H9 (cell line): ENCODE measurements around the gene ZNF469. TPM values are rescaled to one million over a fixed set of nuclear protein-coding genes. Genes with fewer than 3 reads are reported as not detected.

ENCODE experiments used
- DNase-seq: peaks from one replicate; pipeline ENCODE4 v3.0.0-alpha.2; 2017
- H2AFZ ChIP-seq: one replicate; pipeline ENCODE4 v1.6.1; 2013; ENCODE audit warnings: mild to moderate bottlenecking, low read length, control low read depth, moderate library complexity
- H2AK5ac ChIP-seq: 2 replicates; pipeline ENCODE4 v1.6.1; 2013; ENCODE audit warnings: low read length, control low read depth, mixed read lengths; ENCODE audit not compliant: insufficient read length
- H2BK120ac ChIP-seq: one replicate; pipeline ENCODE4 v1.6.1; 2013; ENCODE audit warnings: low read depth, mild to moderate bottlenecking, low read length, control low read depth, inconsistent platforms; ENCODE audit not compliant: poor library complexity, severe bottlenecking
- H2BK12ac ChIP-seq: 2 replicates; pipeline ENCODE4 v1.6.1; 2013; ENCODE audit warnings: low read length, control low read depth, mixed read lengths, low read depth; ENCODE audit not compliant: insufficient read length
- H2BK15ac ChIP-seq: 2 replicates; pipeline ENCODE4 v1.6.1; 2013; ENCODE audit warnings: low read depth, low read length, control low read depth
- H2BK20ac ChIP-seq: one replicate; pipeline ENCODE4 v1.6.1; 2013; ENCODE audit warnings: low read depth, mild to moderate bottlenecking, low read length, control low read depth, inconsistent platforms; ENCODE audit not compliant: poor library complexity, severe bottlenecking
- H2BK5ac ChIP-seq: 2 replicates; pipeline ENCODE4 v1.6.1; 2013; ENCODE audit warnings: low read length, control low read depth, mixed read lengths; ENCODE audit not compliant: insufficient read length
- H3K14ac ChIP-seq: 2 replicates; pipeline ENCODE4 v1.6.1; 2013; ENCODE audit warnings: low read length, control low read depth; ENCODE audit not compliant: insufficient read depth
- H3K18ac ChIP-seq: 2 replicates; pipeline ENCODE4 v1.6.1; 2013; ENCODE audit warnings: low read depth, mild to moderate bottlenecking, mixed read lengths, low read length, control low read depth; ENCODE audit not compliant: insufficient read length
- H3K23ac ChIP-seq: 2 replicates; pipeline ENCODE4 v1.6.1; 2013; ENCODE audit warnings: low read length, control low read depth, mixed read lengths, low read depth; ENCODE audit not compliant: insufficient read length
- H3K23me2 ChIP-seq: 2 replicates; pipeline ENCODE4 v1.6.1; 2013; ENCODE audit warnings: low read depth, mild to moderate bottlenecking, mixed read lengths, low read length, control low read depth; ENCODE audit not compliant: insufficient read length, poor library complexity, severe bottlenecking
- H3K27ac ChIP-seq: 2 replicates; pipeline ENCODE4 v1.5.1; 2013; ENCODE audit warnings: low read length, control low read depth, mixed read lengths, low read depth; ENCODE audit not compliant: insufficient read length
- H3K27me3 ChIP-seq: 2 replicates; pipeline ENCODE4 v1.6.1; 2013; ENCODE audit warnings: low read length, control low read depth, inconsistent platforms; ENCODE audit not compliant: insufficient read depth
- H3K4ac ChIP-seq: 2 replicates; pipeline ENCODE4 v1.6.1; 2013; ENCODE audit warnings: low read depth, mild to moderate bottlenecking, control low read depth, inconsistent platforms, low read length, moderate library complexity
- H3K4me1 ChIP-seq: 2 replicates; pipeline ENCODE4 v1.6.1; 2013; ENCODE audit warnings: low read length, control low read depth, inconsistent platforms; ENCODE audit not compliant: insufficient read depth
- H3K4me2 ChIP-seq: 2 replicates; pipeline ENCODE4 v1.6.1; 2013; ENCODE audit warnings: low read length, control low read depth, mixed read lengths; ENCODE audit not compliant: insufficient read length, insufficient read depth
- H3K56ac ChIP-seq: 2 replicates; pipeline ENCODE4 v1.6.1; 2013; ENCODE audit warnings: low read depth, mild to moderate bottlenecking, mixed read lengths, low read length, control low read depth; ENCODE audit not compliant: insufficient read length
- H3K79me1 ChIP-seq: 2 replicates; pipeline ENCODE4 v1.6.1; 2013; ENCODE audit warnings: low read depth, mild to moderate bottlenecking, moderate library complexity, low read length, control low read depth, inconsistent platforms; ENCODE audit not compliant: insufficient read depth, poor library complexity, severe bottlenecking
- H3K79me2 ChIP-seq: 2 replicates; pipeline ENCODE4 v1.6.1; 2013; ENCODE audit warnings: low read length, control low read depth, inconsistent platforms; ENCODE audit not compliant: insufficient read depth
- H3K9ac ChIP-seq: 2 replicates; pipeline ENCODE4 v1.6.1; 2013; ENCODE audit warnings: low read length, control low read depth, mixed read lengths; ENCODE audit not compliant: insufficient read length; ENCODE audit errors: extremely low read depth
- H3K9me3 ChIP-seq: one replicate; pipeline ENCODE4 v1.6.1; 2013; ENCODE audit warnings: low read depth, low read length, inconsistent platforms; ENCODE audit not compliant: control insufficient read depth
- H3T11ph ChIP-seq: one replicate; pipeline ENCODE4 v1.6.1; 2013; ENCODE audit warnings: mild to moderate bottlenecking, low read length, control low read depth, inconsistent platforms
- H4K20me1 ChIP-seq: one replicate; pipeline ENCODE4 v1.6.1; 2013; ENCODE audit not compliant: control insufficient read depth, insufficient read length, insufficient read depth
- H4K5ac ChIP-seq: 2 replicates; pipeline ENCODE4 v1.6.1; 2013; ENCODE audit warnings: low read depth, mild to moderate bottlenecking, mixed read lengths, low read length, control low read depth; ENCODE audit not compliant: insufficient read length
- H4K8ac ChIP-seq: replicated peaks from 2 replicates; pipeline ENCODE4 v1.6.1; 2013; ENCODE audit warnings: low read length, control low read depth, mixed read lengths, low read depth; ENCODE audit not compliant: insufficient read length
- H4K91ac ChIP-seq: 2 replicates; pipeline ENCODE4 v1.6.1; 2013; ENCODE audit warnings: low read depth, mild to moderate bottlenecking, moderate library complexity, mixed read lengths, low read length, control low read depth; ENCODE audit not compliant: insufficient read length
- H3K27ac Mint-ChIP-seq, 3 experiments: 2 replicates in 2 of 3; 3 replicates in 1 of 3; pipeline ENCODE4 v1.8.0; 2020 to 2021; ENCODE audit warnings: mixed read lengths in 3 of 3, mild to moderate bottlenecking in 1 of 3, moderate library complexity in 1 of 3
- H3K27me3 Mint-ChIP-seq: 2 replicates; pipeline ENCODE4 v1.8.0; 2021; ENCODE audit warnings: low read depth, mild to moderate bottlenecking, moderate library complexity, mixed read lengths
- H3K36me3 Mint-ChIP-seq, 3 experiments: 2 replicates in 2 of 3; 3 replicates in 1 of 3; pipeline ENCODE4 v1.8.0; 2020 to 2021; ENCODE audit warnings: low read depth in 3 of 3, mixed read lengths in 3 of 3; ENCODE audit not compliant: insufficient read depth in 1 of 3
- H3K4me1 Mint-ChIP-seq, 2 experiments: 2 replicates each; pipeline ENCODE4 v1.8.0; 2020; ENCODE audit warnings: mixed read lengths in 2 of 2
- H3K4me3 Mint-ChIP-seq, 2 experiments: 2 replicates in 1 of 2; 3 replicates in 1 of 2; pipeline ENCODE4 v1.8.0; 2020 to 2021; ENCODE audit warnings: mild to moderate bottlenecking in 2 of 2, mixed read lengths in 2 of 2, moderate library complexity in 1 of 2
- H3K9me3 Mint-ChIP-seq, 2 experiments: 2 replicates in 1 of 2; 3 replicates in 1 of 2; pipeline ENCODE4 v1.8.0; 2020; ENCODE audit warnings: mild to moderate bottlenecking in 2 of 2, mixed read lengths in 2 of 2, moderate library complexity in 1 of 2
- WGBS: extraction: QIAGEN DNeasy Blood & Tissue Kit; methylation state at CpG from one replicate; pipeline ENCODE4 v1.1.7; 2013; ENCODE audit warnings: missing lambda C conversion rate, low lambda C conversion rate, mixed read lengths; ENCODE audit not compliant: insufficient read length; ENCODE audit errors: extremely low coverage; 5-methylcytosine and 5-hydroxymethylcytosine counted together
- total RNA-seq: library from RNA; stranded (reverse); gene quantifications from 2 replicates; pipeline ENCODE4 v1.2.1, GENCODE V29; 2021
- TF ChIP-seq, protein P1 (sequence below): fragments of 200-600 bp; sonication (generic); conservative IDR thresholded peaks from 3 replicates; pipeline ENCODE4 v1.8.0; 2021; ENCODE audit warnings: antibody characterized with exemption, mild to moderate bottlenecking

The ZNF469 gene
- total RNA-seq, 1 experiment from 2014 or later, result 4.4 TPM

- no peak overlapping the region; a peak in 1 of 7 replicates for H3K27ac Mint-ChIP-seq
- no peak for DNase-seq
- no CpG with 5 or more reads among the region's 24 CpGs for WGBS
Measured at GRCh38 chr16:88424587-88425235, 42.0 kb downstream of the ZNF469 start.

More at GRCh38 chr16:88424587-88425235, 42.0 kb downstream of the ZNF469 start:
- Mint-ChIP-seq H3K36me3 (no peaks in the 10 kb centered on the region), H3K4me3 (no peak overlapping the region), H3K9me3 (no peaks in the 10 kb centered on the region), H3K27me3 (no peaks in the 10 kb centered on the region; the same call in 1 of the 2 replicates), H3K4me1 (no peaks in the 10 kb centered on the region)
- no peak overlapping the region for H3K14ac ChIP-seq
- H4K20me1 ChIP-seq, result no peaks in the 10 kb centered on the region
- H3K9ac ChIP-seq, result no peak overlapping the region
- no peak overlapping the region for H4K8ac ChIP-seq
- H3K27me3 ChIP-seq, result no peaks in the 10 kb centered on the region
- no peaks in the 10 kb centered on the region for H3K79me2 ChIP-seq
- H2AK5ac ChIP-seq, result no peak overlapping the region
- H3K27ac ChIP-seq, result no peak overlapping the region
- H3K18ac ChIP-seq, result no peak overlapping the region
- H3K79me1 ChIP-seq, result no peaks in the 10 kb centered on the region
- H3K56ac ChIP-seq, result no peak overlapping the region
- H3K4ac ChIP-seq, result no peak overlapping the region
- peaks cover under 1% of the 10 kb centered on the region for H3K23me2 ChIP-seq
- H3K9me3 ChIP-seq, result no peaks in the 10 kb centered on the region
- H4K5ac ChIP-seq, result no peak overlapping the region
- H3K4me1 ChIP-seq, result no peaks in the 10 kb centered on the region
- TF ChIP-seq, protein P1, sequence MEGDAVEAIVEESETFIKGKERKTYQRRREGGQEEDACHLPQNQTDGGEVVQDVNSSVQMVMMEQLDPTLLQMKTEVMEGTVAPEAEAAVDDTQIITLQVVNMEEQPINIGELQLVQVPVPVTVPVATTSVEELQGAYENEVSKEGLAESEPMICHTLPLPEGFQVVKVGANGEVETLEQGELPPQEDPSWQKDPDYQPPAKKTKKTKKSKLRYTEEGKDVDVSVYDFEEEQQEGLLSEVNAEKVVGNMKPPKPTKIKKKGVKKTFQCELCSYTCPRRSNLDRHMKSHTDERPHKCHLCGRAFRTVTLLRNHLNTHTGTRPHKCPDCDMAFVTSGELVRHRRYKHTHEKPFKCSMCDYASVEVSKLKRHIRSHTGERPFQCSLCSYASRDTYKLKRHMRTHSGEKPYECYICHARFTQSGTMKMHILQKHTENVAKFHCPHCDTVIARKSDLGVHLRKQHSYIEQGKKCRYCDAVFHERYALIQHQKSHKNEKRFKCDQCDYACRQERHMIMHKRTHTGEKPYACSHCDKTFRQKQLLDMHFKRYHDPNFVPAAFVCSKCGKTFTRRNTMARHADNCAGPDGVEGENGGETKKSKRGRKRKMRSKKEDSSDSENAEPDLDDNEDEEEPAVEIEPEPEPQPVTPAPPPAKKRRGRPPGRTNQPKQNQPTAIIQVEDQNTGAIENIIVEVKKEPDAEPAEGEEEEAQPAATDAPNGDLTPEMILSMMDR, result no peak
- no peak overlapping the region for H4K91ac ChIP-seq
- no peak overlapping the region for H3T11ph ChIP-seq
- H2BK20ac ChIP-seq, result no peak overlapping the region
- H2BK12ac ChIP-seq, result no peak overlapping the region
- H2AFZ ChIP-seq, result no peak overlapping the region
- H2BK5ac ChIP-seq, result no peak overlapping the region
- no peak overlapping the region for H3K23ac ChIP-seq
- H3K4me2 ChIP-seq, result no peak overlapping the region
- H2BK120ac ChIP-seq, result no peak overlapping the region
- H2BK15ac ChIP-seq, result no peak overlapping the region
